IMR-90 (cell line): ENCODE measurements around the gene PRLR. TPM values are rescaled to one million over a fixed set of nuclear protein-coding genes. Genes with fewer than 3 reads are reported as not detected.

Experiments used
- ATAC-seq: fragments of 200-7000 bp; cut with Tn5 transposase; 2 replicates; pipeline ENCODE4 v1.9.1; 2020; ENCODE audit warnings: low read depth, mild to moderate bottlenecking, moderate library complexity
- BruUV-seq: library from RNA; stranded (reverse); fragments of 400-500 nt; replicated peaks from 2 replicates; lab custom pipeline; 2021; lab: Mats Ljungman, UMichigan
- CTCF ChIA-PET: fragments of 300-600 bp; formaldehyde crosslinking; extraction: SDS; loops from one replicate; lab custom pipeline; 2021; ENCODE audit warnings: antibody characterized with exemption; lab: Yijun Ruan, JAX
- POLR2A ChIA-PET: fragments of 300-600 bp; sonication (Branson Sonifier 250); formaldehyde crosslinking; loops from one replicate; lab custom pipeline; 2022; ENCODE audit warnings: antibody characterized with exemption; ENCODE audit not compliant: unreplicated experiment; lab: Charles Lee
- DNase-seq: peaks from one replicate; pipeline ENCODE4 v3.0.0; 2013
- H2AFZ ChIP-seq: replicated peaks from 2 replicates; pipeline ENCODE3; 2013; ENCODE audit warnings: low read length, mild to moderate bottlenecking; ENCODE audit not compliant: poor library complexity
- H2AK5ac ChIP-seq: 2 replicates; pipeline ENCODE4 v1.6.1; 2013; ENCODE audit warnings: low read depth, low read length, inconsistent platforms
- H2AK9ac ChIP-seq: replicated peaks from 2 replicates; pipeline ENCODE3; 2013; ENCODE audit warnings: mild to moderate bottlenecking, low read depth, low read length, moderate library complexity; ENCODE audit not compliant: poor library complexity
- H2BK120ac ChIP-seq: 2 replicates; pipeline ENCODE4 v1.6.1; 2013; ENCODE audit warnings: low read depth, low read length, inconsistent platforms
- H2BK15ac ChIP-seq: 3 replicates; pipeline ENCODE4 v1.6.1; 2013; ENCODE audit warnings: low read depth, low read length, inconsistent platforms
- H2BK20ac ChIP-seq: 2 replicates; pipeline ENCODE4 v1.6.1; 2013; ENCODE audit warnings: low read depth, mild to moderate bottlenecking, inconsistent platforms, low read length, moderate library complexity
- H2BK5ac ChIP-seq: 2 replicates; pipeline ENCODE4 v1.6.1; 2013; ENCODE audit warnings: mild to moderate bottlenecking, low read depth, low read length, inconsistent platforms; ENCODE audit not compliant: poor library complexity, severe bottlenecking
- H3K14ac ChIP-seq: replicated peaks from 2 replicates; pipeline ENCODE4 v1.6.1; 2013; ENCODE audit warnings: low read depth, low read length, inconsistent platforms
- H3K18ac ChIP-seq: 2 replicates; pipeline ENCODE4 v1.6.1; 2013; ENCODE audit warnings: low read depth, low read length, control low read depth
- H3K23ac ChIP-seq: 2 replicates; pipeline ENCODE4 v1.6.1; 2013; ENCODE audit warnings: low read depth, low read length, inconsistent platforms
- H3K27ac ChIP-seq: 2 replicates; pipeline ENCODE4 v1.5.1; 2013; ENCODE audit warnings: mild to moderate bottlenecking, control low read depth, low read length; ENCODE audit not compliant: insufficient read depth
- H3K27me3 ChIP-seq: 2 replicates; pipeline ENCODE4 v1.6.1; 2013; ENCODE audit warnings: low read length; ENCODE audit not compliant: control insufficient read depth, insufficient read depth
- H3K36me3 ChIP-seq: 2 replicates; pipeline ENCODE4 v1.6.1; 2013; ENCODE audit warnings: low read length, mixed read lengths; ENCODE audit not compliant: control insufficient read depth, insufficient read depth
- H3K4ac ChIP-seq: 2 replicates; pipeline ENCODE4 v1.6.1; 2013; ENCODE audit warnings: low read depth, low read length, inconsistent platforms
- H3K4me1 ChIP-seq: 2 replicates; pipeline ENCODE4 v1.6.1; 2013; ENCODE audit warnings: low read length, mixed read lengths; ENCODE audit not compliant: control insufficient read depth, insufficient read depth
- H3K4me2 ChIP-seq: 2 replicates; pipeline ENCODE4 v1.6.1; 2013; ENCODE audit warnings: low read depth, mild to moderate bottlenecking, control low read depth, low read length, moderate library complexity
- H3K4me3 ChIP-seq: 2 replicates; pipeline ENCODE4 v1.5.1; 2013; ENCODE audit warnings: low read depth, mild to moderate bottlenecking, control low read depth, low read length, moderate library complexity; ENCODE audit not compliant: insufficient read depth
- H3K56ac ChIP-seq: 2 replicates; pipeline ENCODE4 v1.6.1; 2013; ENCODE audit warnings: low read length, inconsistent platforms; ENCODE audit not compliant: insufficient read depth; ENCODE audit errors: extremely low read depth
- H3K79me1 ChIP-seq, 2 experiments: 2 replicates each; pipeline ENCODE4 v1.6.1; 2013; ENCODE audit warnings: low read length in 2 of 2, inconsistent platforms in 1 of 2, low read depth in 1 of 2
- H3K9ac ChIP-seq: 2 replicates; pipeline ENCODE4 v1.6.1; 2013; ENCODE audit warnings: low read depth, low read length, control low read depth
- H3K9me1 ChIP-seq: 2 replicates; pipeline ENCODE4 v1.6.1; 2013; ENCODE audit warnings: low read length, inconsistent platforms; ENCODE audit not compliant: insufficient read depth
- H3K9me3 ChIP-seq: 2 replicates; pipeline ENCODE4 v1.6.1; 2013; ENCODE audit warnings: low read length; ENCODE audit not compliant: control insufficient read depth, insufficient read depth
- H4K20me1 ChIP-seq: 2 replicates; pipeline ENCODE4 v1.6.1; 2013; ENCODE audit warnings: low read length, inconsistent platforms; ENCODE audit not compliant: insufficient read depth
- H4K5ac ChIP-seq: 2 replicates; pipeline ENCODE4 v1.6.1; 2013; ENCODE audit warnings: mild to moderate bottlenecking, low read depth, low read length, control low read depth
- H4K8ac ChIP-seq, 2 experiments: 2 replicates each; pipeline ENCODE4 v1.6.1; 2013; ENCODE audit warnings: low read depth in 2 of 2, low read length in 2 of 2, control low read depth in 1 of 2, inconsistent platforms in 1 of 2
- H4K91ac ChIP-seq: 2 replicates; pipeline ENCODE4 v1.6.1; 2013; ENCODE audit warnings: low read depth, low read length, inconsistent platforms; ENCODE audit not compliant: insufficient read depth
- CEBPB ChIP-seq: IDR thresholded peaks from 2 replicates; pipeline ENCODE4 v1.6.1; 2012; ENCODE audit warnings: low read depth, low read length, improper control_type of control experiment
- FOS ChIP-seq: fragments of 150-350 bp; IDR thresholded peaks from 2 replicates; pipeline ENCODE4 v1.6.1; 2016; ENCODE audit warnings: low read depth, low read length
- MAZ ChIP-seq: IDR thresholded peaks from 2 replicates; pipeline ENCODE4 v1.6.1; 2012; ENCODE audit warnings: low read depth, mild to moderate bottlenecking, low read length, improper control_type of control experiment, moderate library complexity, borderline replicate concordance
- USF2 ChIP-seq: fragments of 150-350 bp; IDR thresholded peaks from 2 replicates; pipeline ENCODE4 v1.6.1; 2017; ENCODE audit warnings: mild to moderate bottlenecking, antibody characterized with exemption, low read length, low read depth
- WGBS, 2 experiments: methylation state at CpG; one replicate each; pipeline versions ENCODE4 v1.1.5 to v1.1.7; 2013; ENCODE audit warnings: missing lambda C conversion rate in 2 of 2; ENCODE audit not compliant: insufficient read length in 1 of 2; ENCODE audit errors: extremely low coverage in 2 of 2; 5-methylcytosine and 5-hydroxymethylcytosine counted together
- dilution Hi-C: fragments of 300-500 bp; cut with HindIII; formaldehyde crosslinking; loops from one replicate; pipeline ENCODE4 v1.14.3; 2018; ENCODE audit warnings: low sequenced_read_pairs; ENCODE audit not compliant: unreplicated experiment
- in situ Hi-C: fragments of 300-500 bp; cut with MboI; formaldehyde crosslinking; loops from 3 replicates; pipeline ENCODE4 v1.14.3; 2019; ENCODE audit warnings: low sequenced_read_pairs, inconsistent platforms, mixed read lengths
- intact Hi-C: fragments of 100-400 bp; cut with micrococcal nuclease; formaldehyde crosslinking; loops from 2 replicates; pipeline ENCODE4 v1.10.0; 2022
- polyA plus RNA-seq, 3 experiments: library from polyadenylated mRNA; depleted of rRNA; stranded (reverse); fragments of >200 nt; gene quantifications; 2 replicates each; pipeline ENCODE4 v1.2.3, GENCODE V29; 2012; ENCODE audit warnings: low replicate concordance in 1 of 3
- total RNA-seq: library from RNA; depleted of rRNA; stranded (reverse); fragments of >200 nt; gene quantifications from 2 replicates; pipeline ENCODE4 v1.2.3, GENCODE V29; 2012

Gene PRLR
- total and polyA plus RNA-seq, 2 of the 4 experiments (the other 2 are of a cell fraction), result 0.24 to 0.54 TPM

GRCh38 chr5:35162848-35163709, 67.2 kb downstream of the PRLR start (continued):
- TF ChIP-seq USF2, result no peak

GRCh38 chr5:35161652-35162273, 68.5 kb downstream of the PRLR start:
- H3K9ac ChIP-seq, result no peak overlapping the region
- no peak overlapping the region for H2AK5ac ChIP-seq
- no peak overlapping the region for H3K14ac ChIP-seq
- no peak overlapping the region for H4K8ac ChIP-seq
- no TSS peak for BruUV-seq
- no peak overlapping the region for H3K4me2 ChIP-seq
- H2BK15ac ChIP-seq, result no peak overlapping the region
- H3K9me3 ChIP-seq, result no peaks in the 10 kb centered on the region
- no peak overlapping the region for H2AK9ac ChIP-seq
- H3K36me3 ChIP-seq, result no peaks in the 10 kb centered on the region
- intact Hi-C loops (no loop called here), dilution Hi-C loops (no loop called here), in situ Hi-C loops (no loop called here)
- H3K4me1 ChIP-seq, result no peaks in the 10 kb centered on the region
- TF ChIP-seq USF2 (no peak), MAZ (no peak), CEBPB (no peak), FOS (no peak)
- H2BK20ac ChIP-seq, result no peak overlapping the region
- H3K4me3 ChIP-seq, result no peak overlapping the region
- no peak overlapping the region for H2BK120ac ChIP-seq
- POLR2A ChIA-PET, result no interaction called here
- H3K9me1 ChIP-seq, result no peaks in the 10 kb centered on the region
- no peak overlapping the region for H3K4ac ChIP-seq
- no peak overlapping the region for H3K27ac ChIP-seq
- ATAC-seq (no peak), DNase-seq (no peak)
- no peak overlapping the region for H2BK5ac ChIP-seq
- H4K5ac ChIP-seq, result no peak overlapping the region
- no peak overlapping the region for H3K23ac ChIP-seq
- no peak overlapping the region for H4K91ac ChIP-seq
- no peak overlapping the region for H3K18ac ChIP-seq
- peaks cover 12% of the 10 kb centered on the region for H3K27me3 ChIP-seq
- no peaks in the 10 kb centered on the region for H3K79me1 ChIP-seq
- CTCF ChIA-PET, result interaction anchor here (0.7 to 1.4 kb wide), 2 partner anchors 21 to 300 kb away, joined by 3 to 4 read pairs; no protein-coding TSS in a partner anchor
- WGBS, 2 experiments, result 20% methylated on average over 1 of the region's 7 CpGs; no CpG with 5 or more reads in 1 of the 2 experiments
- H2AFZ ChIP-seq, result no peak overlapping the region
- H4K20me1 ChIP-seq, result no peaks in the 10 kb centered on the region
- H3K56ac ChIP-seq, result no peak overlapping the region
